ENCODE measurements around the gene TAX1BP1.
"Not testable (repeated sequence)": the region's sequence is repeated elsewhere in the genome, so short reads cannot be mapped to it uniquely, and the experiment has no call there.

The TAX1BP1 gene

GRCh38 chr7:27843584-27844305, 103.8 kb downstream of the TAX1BP1 start:
- no peak for ATAC-seq (replicated peaks)
- Mint-ChIP-seq H3K4me3 (no peak overlapping the region), H3K27me3 (no peaks in the 10 kb centered on the region), H3K27ac (peak overlapping the region in 1 of 2 donors; percentile 29), H3K4me1 (ENCODE audit: low read depth in 2 of 2) (peaks cover 6 to 8% of the 10 kb centered on the region in 2 donors), H3K9me3 (no peaks in the 10 kb centered on the region), H3K36me3 (ENCODE audit: insufficient read depth) (peaks cover 9% of the 10 kb centered on the region)
- DNase-seq, result no peak

GRCh38 chr7:27846388-27846787, 106.4 kb downstream of the TAX1BP1 start:
- Mint-ChIP-seq H3K4me3 (no peak overlapping the region), H3K4me1 (ENCODE audit: low read depth in 2 of 2) (peaks cover 2 to 3% of the 10 kb centered on the region in 2 donors), H3K27ac (no peak overlapping the region), H3K9me3 (no peaks in the 10 kb centered on the region), H3K36me3 (ENCODE audit: insufficient read depth) (peaks cover 3% of the 10 kb centered on the region), H3K27me3 (no peaks in the 10 kb centered on the region)
- DNase-seq (no peak), ATAC-seq (replicated peaks) (no peak)

GRCh38 chr7:27850531-27850930, 110.6 kb downstream of the TAX1BP1 start:
- no peak for DNase-seq
- Mint-ChIP-seq H3K4me1 (ENCODE audit: low read depth in 2 of 2) (peaks cover 2 to 24% of the 10 kb centered on the region in 2 donors), H3K9me3 (peaks cover 4 to 8% of the 10 kb centered on the region in 2 donors), H3K4me3 (no peak overlapping the region), H3K27ac (no peak overlapping the region), H3K36me3 (ENCODE audit: insufficient read depth) (peaks cover 6% of the 10 kb centered on the region), H3K27me3 (no peaks in the 10 kb centered on the region)
- no peak for ATAC-seq (replicated peaks)

GRCh38 chr7:27856703-27857485, 116.9 kb downstream of the TAX1BP1 start:
- H3K4me1 Mint-ChIP-seq (ENCODE audit: low read depth in 2 of 2), result peaks cover 2 to 28% of the 10 kb centered on the region in 2 donors
- H3K27ac Mint-ChIP-seq, result peak overlapping the region in 1 of 2 donors; percentile 67
- H3K36me3 Mint-ChIP-seq (ENCODE audit: insufficient read depth), result not testable (repeated sequence)

GRCh38 chr7:27860800-27861199, 120.8 kb downstream of the TAX1BP1 start:
- ATAC-seq (replicated peaks) (no peak), DNase-seq (no peak)
- H3K27ac Mint-ChIP-seq, result no peak overlapping the region
- H3K4me3 Mint-ChIP-seq, result no peak overlapping the region
- no peaks in the 10 kb centered on the region for H3K9me3 Mint-ChIP-seq
- no peaks in the 10 kb centered on the region for H3K27me3 Mint-ChIP-seq
- peaks cover 9% of the 10 kb centered on the region for H3K36me3 Mint-ChIP-seq (ENCODE audit: insufficient read depth)
- H3K4me1 Mint-ChIP-seq (ENCODE audit: low read depth in 2 of 2), result peaks cover 3 to 15% of the 10 kb centered on the region in 2 donors

More at GRCh38 chr7:27856703-27857485, 116.9 kb downstream of the TAX1BP1 start:
- ATAC-seq (replicated peaks); H3K4me3 Mint-ChIP-seq; H3K27me3 Mint-ChIP-seq; DNase-seq; H3K9me3 Mint-ChIP-seq: not testable (repeated sequence)

GRCh38 chr7:27861747-27862146, 121.8 kb downstream of the TAX1BP1 start:
- Mint-ChIP-seq H3K9me3 (no peaks in the 10 kb centered on the region), H3K4me3 (no peak overlapping the region), H3K27ac (no peak overlapping the region)

GRCh38 chr7:27863880-27864279, 123.9 kb downstream of the TAX1BP1 start:
- Mint-ChIP-seq H3K36me3 (ENCODE audit: insufficient read depth) (peaks cover 13% of the 10 kb centered on the region), H3K27ac (no peak overlapping the region), H3K27me3 (no peaks in the 10 kb centered on the region), H3K4me1 (ENCODE audit: low read depth in 2 of 2) (peaks cover 23 to 40% of the 10 kb centered on the region in 2 donors), H3K9me3 (peaks cover 0 to 3% of the 10 kb centered on the region in 2 donors), H3K4me3 (no peak overlapping the region)
- DNase-seq, result no peak
- ATAC-seq (replicated peaks), result no peak

More at GRCh38 chr7:27861747-27862146, 121.8 kb downstream of the TAX1BP1 start:
- Mint-ChIP-seq H3K36me3 (ENCODE audit: insufficient read depth) (peaks cover 10% of the 10 kb centered on the region), H3K27me3 (no peaks in the 10 kb centered on the region), H3K4me1 (ENCODE audit: low read depth in 2 of 2) (peaks cover 11 to 21% of the 10 kb centered on the region in 2 donors)
- no peak for ATAC-seq (replicated peaks)
- no peak for DNase-seq

GRCh38 chr7:27866256-27866655, 126.3 kb downstream of the TAX1BP1 start:
- Mint-ChIP-seq H3K36me3 (ENCODE audit: insufficient read depth) (peaks cover 12% of the 10 kb centered on the region), H3K27ac (peak overlapping the region; percentile 44 to 83), H3K4me1 (ENCODE audit: low read depth in 2 of 2) (peaks cover 25 to 43% of the 10 kb centered on the region in 2 donors), H3K27me3 (no peaks in the 10 kb centered on the region), H3K9me3 (peaks cover 0 to 3% of the 10 kb centered on the region in 2 donors), H3K4me3 (peak overlapping the region; percentile 8 to 58)
- ATAC-seq (replicated peaks) (peak; percentile 61), DNase-seq (no peak)

GRCh38 chr7:27866828-27867672, 127.1 kb downstream of the TAX1BP1 start:
- H3K27me3 Mint-ChIP-seq, result no peaks in the 10 kb centered on the region
- no peak for DNase-seq
- peaks cover 10% of the 10 kb centered on the region for H3K36me3 Mint-ChIP-seq (ENCODE audit: insufficient read depth)
- peak overlapping the region; percentile 8 to 58 for H3K4me3 Mint-ChIP-seq
- peaks cover 25 to 46% of the 10 kb centered on the region in 2 donors for H3K4me1 Mint-ChIP-seq (ENCODE audit: low read depth in 2 of 2)
- H3K9me3 Mint-ChIP-seq, result peaks cover 0 to 3% of the 10 kb centered on the region in 2 donors
- no peak for ATAC-seq (replicated peaks)
- H3K27ac Mint-ChIP-seq, result peak overlapping the region; percentile 44 to 83

- ATAC-seq (replicated peaks), result no peak
- H3K9me3 Mint-ChIP-seq, result peaks cover 0 to 3% of the 10 kb centered on the region in 2 donors
- peaks cover 26 to 48% of the 10 kb centered on the region in 2 donors for H3K4me1 Mint-ChIP-seq (ENCODE audit: low read depth in 2 of 2)
- no peaks in the 10 kb centered on the region for H3K27me3 Mint-ChIP-seq
- H3K4me3 Mint-ChIP-seq, result peak overlapping the region in 1 of 2 donors; percentile 38
- peak overlapping the region; percentile 41 to 89 for H3K27ac Mint-ChIP-seq
- no peak for DNase-seq
- H3K36me3 Mint-ChIP-seq (ENCODE audit: insufficient read depth), result peaks cover 9% of the 10 kb centered on the region
Observed at GRCh38 chr7:27868131-27868550, 128.2 kb downstream of the TAX1BP1 start.

GRCh38 chr7:27869056-27869455, 129.1 kb downstream of the TAX1BP1 start:
- DNase-seq, result no peak
- H3K27ac Mint-ChIP-seq, result no peak overlapping the region
- H3K27me3 Mint-ChIP-seq, result no peaks in the 10 kb centered on the region
- H3K4me1 Mint-ChIP-seq (ENCODE audit: low read depth in 2 of 2), result peaks cover 33 to 50% of the 10 kb centered on the region in 2 donors
- no peak for ATAC-seq (replicated peaks)
- H3K4me3 Mint-ChIP-seq, result no peak overlapping the region
- peaks cover 7% of the 10 kb centered on the region for H3K36me3 Mint-ChIP-seq (ENCODE audit: insufficient read depth)
- H3K9me3 Mint-ChIP-seq, result peaks cover 0 to 3% of the 10 kb centered on the region in 2 donors

GRCh38 chr7:27870595-27870994, 130.6 kb downstream of the TAX1BP1 start:
- H3K4me3 Mint-ChIP-seq, result no peak overlapping the region
- peaks cover 10% of the 10 kb centered on the region for H3K36me3 Mint-ChIP-seq (ENCODE audit: insufficient read depth)
- H3K27me3 Mint-ChIP-seq, result no peaks in the 10 kb centered on the region
- ATAC-seq (replicated peaks), result no peak
- H3K27ac Mint-ChIP-seq, result peak overlapping the region in 1 of 2 donors; percentile 45
- DNase-seq, result no peak
- H3K9me3 Mint-ChIP-seq, result peaks cover 0 to 3% of the 10 kb centered on the region in 2 donors
- H3K4me1 Mint-ChIP-seq (ENCODE audit: low read depth in 2 of 2), result peaks cover 34 to 49% of the 10 kb centered on the region in 2 donors

- Mint-ChIP-seq H3K36me3 (ENCODE audit: insufficient read depth) (peaks cover 10% of the 10 kb centered on the region), H3K27me3 (no peaks in the 10 kb centered on the region), H3K9me3 (peaks cover 0 to 3% of the 10 kb centered on the region in 2 donors), H3K27ac (no peak overlapping the region), H3K4me3 (no peak overlapping the region), H3K4me1 (ENCODE audit: low read depth in 2 of 2) (peaks cover 33 to 51% of the 10 kb centered on the region in 2 donors)
- ATAC-seq (replicated peaks), result no peak
- no peak for DNase-seq
Observed at GRCh38 chr7:27871086-27871485, 131.1 kb downstream of the TAX1BP1 start.

Data from effector memory CD8-positive, alpha-beta T cell (primary cell).